SK-N-SH (cell line): ENCODE data around the gene EZH1. TPM values are rescaled to one million over a fixed set of nuclear protein-coding genes. Genes with fewer than 3 reads are reported as not detected.

Source experiments
- CTCF ChIA-PET: fragments of 300-600, 350-600 bp; formaldehyde crosslinking; extraction: SDS; loops from one replicate; lab custom pipeline; 2021; lab: Yijun Ruan, JAX
- POLR2A ChIA-PET: fragments of 350-600 bp; sonication (Branson Sonifier 250); formaldehyde crosslinking; extraction: SDS; loops from one replicate; lab custom pipeline; 2020; ENCODE audit warnings: antibody characterized with exemption, inconsistent platforms; lab: Yijun Ruan, JAX
- DNase-seq: peaks from one replicate; pipeline ENCODE4 v3.0.0; 2012
- H2AFZ ChIP-seq: fragments of 200-600 bp; sonication (generic); 2 replicates; pipeline ENCODE4 v1.8.1; 2016; ENCODE audit warnings: antibody characterized with exemption, mild to moderate bottlenecking, low read depth
- H3F3A ChIP-seq: fragments of 200-600 bp; sonication (generic); replicated peaks from 2 replicates; pipeline ENCODE3; 2016; ENCODE audit warnings: antibody characterized with exemption, mild to moderate bottlenecking; ENCODE audit not compliant: insufficient read depth
- H3K27ac ChIP-seq, 2 experiments: fragments of 200-500 bp in 1 of 2; fragments of 200-600 bp in 1 of 2; sonication (Bioruptor generic) in 1 of 2; sonication (generic), shearing (Covaris generic) in 1 of 2; 2 replicates each; pipeline versions ENCODE4 v1.5.1 to v1.6.1; 2014 to 2016; ENCODE audit warnings: low read depth in 2 of 2, inconsistent platforms in 1 of 2, low read length in 1 of 2, mild to moderate bottlenecking in 1 of 2, mixed read lengths in 1 of 2
- H3K27me3 ChIP-seq: fragments of 200-600 bp; sonication (generic), shearing (Covaris generic); 2 replicates; pipeline ENCODE4 v1.6.1; 2016; ENCODE audit warnings: mixed run types; ENCODE audit not compliant: insufficient read depth
- H3K36me3 ChIP-seq, 2 experiments: fragments of 200-500 bp in 1 of 2; fragments of 200-600 bp in 1 of 2; sonication (Bioruptor generic) in 1 of 2; sonication (generic) in 1 of 2; replicated peaks in 1 of 2; 2 replicates each; pipeline versions ENCODE3 to v1.5.1; 2014 to 2016; ENCODE audit warnings: low read length in 1 of 2, mild to moderate bottlenecking in 1 of 2; ENCODE audit not compliant: insufficient read depth in 2 of 2, control insufficient read depth in 1 of 2
- H3K4me1 ChIP-seq, 2 experiments: fragments of 200-500 bp in 1 of 2; fragments of 200-600 bp in 1 of 2; sonication (Bioruptor generic) in 1 of 2; sonication (generic), shearing (Covaris generic) in 1 of 2; 2 replicates each; pipeline versions ENCODE4 v1.5.1 to v1.6.1; 2014 to 2016; ENCODE audit warnings: low read depth in 1 of 2, low read length in 1 of 2, mixed run types in 1 of 2; ENCODE audit not compliant: insufficient read depth in 2 of 2, control insufficient read depth in 1 of 2
- H3K4me2 ChIP-seq: fragments of 200-600 bp; sonication (generic), shearing (Covaris generic); 2 replicates; pipeline ENCODE4 v1.6.1; 2017; ENCODE audit warnings: mixed run types
- H3K4me3 ChIP-seq, 2 experiments: fragments of 200-500 bp in 1 of 2; fragments of 200-600 bp in 1 of 2; sonication (Bioruptor generic) in 1 of 2; sonication (generic), shearing (Covaris generic) in 1 of 2; 2 replicates each; pipeline versions ENCODE4 v1.5.1 to v1.8.1; 2014 to 2016; ENCODE audit warnings: low read depth in 2 of 2, inconsistent platforms in 1 of 2, low read length in 1 of 2, mild to moderate bottlenecking in 1 of 2, mixed read lengths in 1 of 2, moderate library complexity in 1 of 2
- H3K79me2 ChIP-seq: fragments of 200-600 bp; sonication (generic); 2 replicates; pipeline ENCODE4 v1.8.1; 2017; ENCODE audit warnings: mild to moderate bottlenecking; ENCODE audit not compliant: insufficient read depth
- H3K9ac ChIP-seq: fragments of 200-600 bp; sonication (generic); 2 replicates; pipeline ENCODE4 v1.6.1; 2017; ENCODE audit warnings: mixed run types
- H3K9me2 ChIP-seq: fragments of 200-600 bp; sonication (generic); 2 replicates; pipeline ENCODE4 v1.6.1; 2017; ENCODE audit warnings: mixed run types
- H3K9me3 ChIP-seq: fragments of 200-600 bp; sonication (generic); 2 replicates; pipeline ENCODE4 v1.6.1; 2017; ENCODE audit warnings: mixed run types, mild to moderate bottlenecking, moderate library complexity
- H4K20me1 ChIP-seq: fragments of 200-600 bp; sonication (generic); 2 replicates; pipeline ENCODE4 v1.6.1; 2017; ENCODE audit warnings: mild to moderate bottlenecking, mixed run types; ENCODE audit not compliant: insufficient read depth
- EZH2phosphoT487 ChIP-seq: fragments of 200-600 bp; sonication (generic); IDR thresholded peaks from 2 replicates; pipeline ENCODE4 v1.6.1; 2017; ENCODE audit warnings: low read depth, mixed run types, mild to moderate bottlenecking, antibody characterized with exemption, moderate library complexity, borderline replicate concordance
- FOSL2 ChIP-seq: IDR thresholded peaks from 2 replicates; pipeline ENCODE4 v1.4.0; 2012; ENCODE audit warnings: low read depth, mild to moderate bottlenecking, moderate library complexity, borderline replicate concordance
- FOXJ3 ChIP-seq: sonication (generic); formaldehyde crosslinking; IDR thresholded peaks from 2 replicates; pipeline ENCODE4 v1.5.1; 2020; ENCODE audit warnings: mild to moderate bottlenecking, missing genetic modification reagents
- MEF2A ChIP-seq: IDR thresholded peaks from 2 replicates; pipeline ENCODE4 v1.4.0; 2012; ENCODE audit warnings: low read depth, borderline replicate concordance
- POLR2AphosphoS5 ChIP-seq: IDR thresholded peaks from 2 replicates; pipeline ENCODE4 v1.6.1; 2012; ENCODE audit warnings: low read depth, low read length
- RXRA ChIP-seq: IDR thresholded peaks from 2 replicates; pipeline ENCODE4 v1.4.0; 2012; ENCODE audit warnings: low read depth, mild to moderate bottlenecking, borderline replicate concordance
- SIN3A ChIP-seq: IDR thresholded peaks from 2 replicates; pipeline ENCODE4 v1.6.1; 2012; ENCODE audit warnings: low read depth, mild to moderate bottlenecking, low read length, moderate library complexity, borderline replicate concordance
- SMC3 ChIP-seq: IDR thresholded peaks from 2 replicates; pipeline ENCODE4 v1.6.1; 2012; ENCODE audit warnings: low read depth, low read length, improper control_type of control experiment
- TAF1 ChIP-seq: IDR thresholded peaks from 2 replicates; pipeline ENCODE4 v1.6.1; 2012; ENCODE audit warnings: low read depth, mild to moderate bottlenecking, low read length, moderate library complexity, borderline replicate concordance
- WGBS: methylation state at CpG from one replicate; pipeline ENCODE4 v1.1.6; 2017; ENCODE audit warnings: low lambda C conversion rate; 5-methylcytosine and 5-hydroxymethylcytosine counted together
- polyA plus RNA-seq, 3 experiments: library from polyadenylated mRNA; depleted of rRNA; stranded (reverse); fragments of >200 nt; gene quantifications; 2 replicates each; pipeline ENCODE4 v1.2.3, GENCODE V29; 2012
- TF ChIP-seq, protein P1 (sequence below): fragments of 200-600 bp; sonication (generic); IDR thresholded peaks from 2 replicates; pipeline ENCODE4 v1.6.1; 2017; ENCODE audit warnings: antibody characterized with exemption, mild to moderate bottlenecking, moderate library complexity
- TF ChIP-seq, protein P2 (sequence below): IDR thresholded peaks from 2 replicates; pipeline ENCODE4; 2012
- TF ChIP-seq, protein P3 (sequence below): IDR thresholded peaks from 2 replicates; pipeline ENCODE4 v1.6.1; 2012; ENCODE audit warnings: mild to moderate bottlenecking, low read depth, low read length, moderate library complexity
- TF ChIP-seq, protein P4 (sequence below): IDR thresholded peaks from 2 replicates; pipeline ENCODE4 v1.4.0; 2012; ENCODE audit warnings: low read depth, borderline replicate concordance

The EZH1 gene
- polyA plus RNA-seq, 1 of the 3 experiments (the other 2 are of a cell fraction), result 28.6 TPM

DNA sequence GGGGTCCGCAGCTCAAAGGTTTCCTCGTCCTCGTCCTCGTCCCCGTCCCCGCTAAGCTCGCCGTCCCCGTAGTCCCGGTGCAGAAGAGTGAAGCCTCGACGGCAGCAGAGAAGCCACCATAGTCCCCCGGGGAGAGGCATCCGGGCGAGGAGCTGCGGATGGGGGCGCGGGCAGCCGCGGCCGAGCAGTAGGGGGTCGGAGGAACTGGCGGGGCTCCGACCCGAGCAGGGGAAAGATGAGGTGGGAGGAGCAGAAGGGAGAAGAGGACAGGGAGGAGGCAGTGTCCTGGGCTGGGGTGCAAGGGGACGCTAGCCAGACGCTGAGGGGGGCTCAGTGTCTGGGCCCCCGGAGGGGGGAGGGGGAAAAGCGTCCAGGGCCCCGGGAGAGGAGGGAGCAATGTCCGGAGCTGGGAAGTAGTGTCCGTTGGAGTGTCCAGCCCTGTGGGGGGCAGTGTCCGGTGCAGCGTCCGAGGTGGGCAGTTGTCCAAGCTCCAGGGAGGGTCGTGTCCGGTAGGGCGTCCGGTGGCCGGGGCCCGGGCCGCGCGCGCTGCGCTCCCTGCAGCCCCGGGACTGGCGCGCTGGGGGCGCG lies 68.3 kb downstream of the EZH1 start, which contains the start of gene PLEKHH3 (continued):
- TF ChIP-seq, protein P1, sequence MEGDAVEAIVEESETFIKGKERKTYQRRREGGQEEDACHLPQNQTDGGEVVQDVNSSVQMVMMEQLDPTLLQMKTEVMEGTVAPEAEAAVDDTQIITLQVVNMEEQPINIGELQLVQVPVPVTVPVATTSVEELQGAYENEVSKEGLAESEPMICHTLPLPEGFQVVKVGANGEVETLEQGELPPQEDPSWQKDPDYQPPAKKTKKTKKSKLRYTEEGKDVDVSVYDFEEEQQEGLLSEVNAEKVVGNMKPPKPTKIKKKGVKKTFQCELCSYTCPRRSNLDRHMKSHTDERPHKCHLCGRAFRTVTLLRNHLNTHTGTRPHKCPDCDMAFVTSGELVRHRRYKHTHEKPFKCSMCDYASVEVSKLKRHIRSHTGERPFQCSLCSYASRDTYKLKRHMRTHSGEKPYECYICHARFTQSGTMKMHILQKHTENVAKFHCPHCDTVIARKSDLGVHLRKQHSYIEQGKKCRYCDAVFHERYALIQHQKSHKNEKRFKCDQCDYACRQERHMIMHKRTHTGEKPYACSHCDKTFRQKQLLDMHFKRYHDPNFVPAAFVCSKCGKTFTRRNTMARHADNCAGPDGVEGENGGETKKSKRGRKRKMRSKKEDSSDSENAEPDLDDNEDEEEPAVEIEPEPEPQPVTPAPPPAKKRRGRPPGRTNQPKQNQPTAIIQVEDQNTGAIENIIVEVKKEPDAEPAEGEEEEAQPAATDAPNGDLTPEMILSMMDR, result 0 out of 2 replicates have a peak, but pooled peaks have one; percentile 17
- no peak for TF ChIP-seq SIN3A
- no peak for TF ChIP-seq RXRA
- 0 out of 2 replicates have a peak, but pooled peaks have one; percentile 2 for TF ChIP-seq SMC3
- no peak for TF ChIP-seq FOSL2
- TF ChIP-seq, protein P2, sequence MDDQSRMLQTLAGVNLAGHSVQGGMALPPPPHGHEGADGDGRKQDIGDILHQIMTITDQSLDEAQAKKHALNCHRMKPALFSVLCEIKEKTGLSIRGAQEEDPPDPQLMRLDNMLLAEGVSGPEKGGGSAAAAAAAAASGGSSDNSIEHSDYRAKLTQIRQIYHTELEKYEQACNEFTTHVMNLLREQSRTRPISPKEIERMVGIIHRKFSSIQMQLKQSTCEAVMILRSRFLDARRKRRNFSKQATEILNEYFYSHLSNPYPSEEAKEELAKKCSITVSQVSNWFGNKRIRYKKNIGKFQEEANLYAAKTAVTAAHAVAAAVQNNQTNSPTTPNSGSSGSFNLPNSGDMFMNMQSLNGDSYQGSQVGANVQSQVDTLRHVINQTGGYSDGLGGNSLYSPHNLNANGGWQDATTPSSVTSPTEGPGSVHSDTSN, result no peak
- TF ChIP-seq MEF2A, result no peak
- TF ChIP-seq POLR2AphosphoS5, result peak; percentile 52; the same call in 1 of the 2 replicates
- peak; percentile 29; the same call in 1 of the 2 replicates for TF ChIP-seq TAF1
- TF ChIP-seq EZH2phosphoT487, result no peak
- TF ChIP-seq FOXJ3, result no peak

DNA sequence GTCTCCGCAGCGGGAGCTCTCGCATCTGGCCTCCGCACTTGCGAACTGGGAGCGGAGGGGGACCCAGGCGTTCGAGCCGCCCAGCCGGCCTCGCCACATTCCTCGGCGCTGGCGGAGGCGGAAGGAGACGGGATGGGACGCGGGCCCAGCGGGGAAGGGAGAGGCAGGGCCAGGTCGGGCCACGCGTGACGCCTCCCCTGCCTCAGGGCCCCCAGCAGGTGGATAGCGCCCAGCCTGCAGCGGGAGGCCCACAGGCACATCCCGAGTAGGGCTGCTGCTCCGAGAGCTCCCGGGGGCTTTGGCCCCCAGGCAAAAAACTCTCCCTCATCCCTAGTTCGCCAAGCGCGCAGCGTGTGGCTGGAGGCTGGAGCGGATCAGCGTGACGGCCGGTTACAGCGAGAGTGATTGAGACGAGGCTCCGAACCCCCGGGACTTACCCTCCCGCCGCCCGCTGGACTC lies 68.8 kb downstream of the EZH1 start:
- Histone ChIP-seq H3K27ac (peak overlapping the region; percentile 59 to 89), H3K4me3 (peak overlapping the region; percentile 91 to 98)
- CTCF ChIA-PET, result interaction anchor here (0.6 to 8.9 kb wide), 9 partner anchors 13 to 1656 kb away, joined by 3 to 221 read pairs (median 6); partner anchors contain the start of genes PSMC3IP, RETREG3, TUBG1 and TUBG2

More for the DNA sequence above, 68.8 kb downstream of the EZH1 start:
- TF ChIP-seq, protein P3, sequence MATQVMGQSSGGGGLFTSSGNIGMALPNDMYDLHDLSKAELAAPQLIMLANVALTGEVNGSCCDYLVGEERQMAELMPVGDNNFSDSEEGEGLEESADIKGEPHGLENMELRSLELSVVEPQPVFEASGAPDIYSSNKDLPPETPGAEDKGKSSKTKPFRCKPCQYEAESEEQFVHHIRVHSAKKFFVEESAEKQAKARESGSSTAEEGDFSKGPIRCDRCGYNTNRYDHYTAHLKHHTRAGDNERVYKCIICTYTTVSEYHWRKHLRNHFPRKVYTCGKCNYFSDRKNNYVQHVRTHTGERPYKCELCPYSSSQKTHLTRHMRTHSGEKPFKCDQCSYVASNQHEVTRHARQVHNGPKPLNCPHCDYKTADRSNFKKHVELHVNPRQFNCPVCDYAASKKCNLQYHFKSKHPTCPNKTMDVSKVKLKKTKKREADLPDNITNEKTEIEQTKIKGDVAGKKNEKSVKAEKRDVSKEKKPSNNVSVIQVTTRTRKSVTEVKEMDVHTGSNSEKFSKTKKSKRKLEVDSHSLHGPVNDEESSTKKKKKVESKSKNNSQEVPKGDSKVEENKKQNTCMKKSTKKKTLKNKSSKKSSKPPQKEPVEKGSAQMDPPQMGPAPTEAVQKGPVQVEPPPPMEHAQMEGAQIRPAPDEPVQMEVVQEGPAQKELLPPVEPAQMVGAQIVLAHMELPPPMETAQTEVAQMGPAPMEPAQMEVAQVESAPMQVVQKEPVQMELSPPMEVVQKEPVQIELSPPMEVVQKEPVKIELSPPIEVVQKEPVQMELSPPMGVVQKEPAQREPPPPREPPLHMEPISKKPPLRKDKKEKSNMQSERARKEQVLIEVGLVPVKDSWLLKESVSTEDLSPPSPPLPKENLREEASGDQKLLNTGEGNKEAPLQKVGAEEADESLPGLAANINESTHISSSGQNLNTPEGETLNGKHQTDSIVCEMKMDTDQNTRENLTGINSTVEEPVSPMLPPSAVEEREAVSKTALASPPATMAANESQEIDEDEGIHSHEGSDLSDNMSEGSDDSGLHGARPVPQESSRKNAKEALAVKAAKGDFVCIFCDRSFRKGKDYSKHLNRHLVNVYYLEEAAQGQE, result peak; percentile 85
- TF ChIP-seq, protein P4, sequence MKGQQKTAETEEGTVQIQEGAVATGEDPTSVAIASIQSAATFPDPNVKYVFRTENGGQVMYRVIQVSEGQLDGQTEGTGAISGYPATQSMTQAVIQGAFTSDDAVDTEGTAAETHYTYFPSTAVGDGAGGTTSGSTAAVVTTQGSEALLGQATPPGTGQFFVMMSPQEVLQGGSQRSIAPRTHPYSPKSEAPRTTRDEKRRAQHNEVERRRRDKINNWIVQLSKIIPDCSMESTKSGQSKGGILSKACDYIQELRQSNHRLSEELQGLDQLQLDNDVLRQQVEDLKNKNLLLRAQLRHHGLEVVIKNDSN, result no peak
- Histone ChIP-seq H4K20me1 (peaks cover 20% of the 10 kb centered on the region), H3K27me3 (no peaks in the 10 kb centered on the region), H3K9ac (peak overlapping the region; percentile 83), H3K9me3 (no peaks in the 10 kb centered on the region), H2AFZ (no peak overlapping the region), H3K4me2 (peak overlapping the region; percentile 99), H3K79me2 (peaks cover 41% of the 10 kb centered on the region), H3K36me3 (peaks cover 17 to 26% of the 10 kb centered on the region in 2 experiments), H3F3A (peaks cover 20% of the 10 kb centered on the region), H3K9me2 (no peaks in the 10 kb centered on the region), H3K4me1 (peaks cover 15 to 46% of the 10 kb centered on the region in 2 experiments)
- DNase-seq, result peak; percentile 71
- under 1% methylated on average over 32 of the region's 43 CpGs for WGBS
- POLR2A ChIA-PET, result interaction anchor here (1.0 to 6.0 kb wide), 8 partner anchors 8 to 98 kb away, joined by 3 to 63 read pairs (median 10); partner anchors contain the start of genes PSMC3IP, RETREG3, TUBG1 and TUBG2
